GM12892 (cell line): Measurements from ENCODE around the gene FARP2.
"Not testable (repeated sequence)": the region's sequence is repeated elsewhere in the genome, so short reads cannot be mapped to it uniquely, and the experiment has no call there.

Experiments used
- DNase-seq: peaks from one replicate; pipeline ENCODE4 v3.0.0; 2011; ENCODE audit not compliant: insufficient read length
- FAIRE-seq: peaks from 2 replicates; lab custom pipeline; 2011; peaks lifted over from hg19 to GRCh38; lab: Jason Lieb, UNC
- POLR2A ChIP-seq: IDR thresholded peaks from 2 replicates; pipeline ENCODE4 v1.6.1; 2011; ENCODE audit warnings: low read depth, low read length, control low read depth
- POLR2AphosphoS5 ChIP-seq: IDR thresholded peaks from 2 replicates; pipeline ENCODE4 v1.6.1; 2011; ENCODE audit warnings: low read depth, low read length, control low read depth
- TAF1 ChIP-seq: IDR thresholded peaks from 2 replicates; pipeline ENCODE4 v1.6.1; 2011; ENCODE audit warnings: low read depth, mild to moderate bottlenecking, control low read depth, low read length, borderline replicate concordance

FARP2 gene

DNA sequence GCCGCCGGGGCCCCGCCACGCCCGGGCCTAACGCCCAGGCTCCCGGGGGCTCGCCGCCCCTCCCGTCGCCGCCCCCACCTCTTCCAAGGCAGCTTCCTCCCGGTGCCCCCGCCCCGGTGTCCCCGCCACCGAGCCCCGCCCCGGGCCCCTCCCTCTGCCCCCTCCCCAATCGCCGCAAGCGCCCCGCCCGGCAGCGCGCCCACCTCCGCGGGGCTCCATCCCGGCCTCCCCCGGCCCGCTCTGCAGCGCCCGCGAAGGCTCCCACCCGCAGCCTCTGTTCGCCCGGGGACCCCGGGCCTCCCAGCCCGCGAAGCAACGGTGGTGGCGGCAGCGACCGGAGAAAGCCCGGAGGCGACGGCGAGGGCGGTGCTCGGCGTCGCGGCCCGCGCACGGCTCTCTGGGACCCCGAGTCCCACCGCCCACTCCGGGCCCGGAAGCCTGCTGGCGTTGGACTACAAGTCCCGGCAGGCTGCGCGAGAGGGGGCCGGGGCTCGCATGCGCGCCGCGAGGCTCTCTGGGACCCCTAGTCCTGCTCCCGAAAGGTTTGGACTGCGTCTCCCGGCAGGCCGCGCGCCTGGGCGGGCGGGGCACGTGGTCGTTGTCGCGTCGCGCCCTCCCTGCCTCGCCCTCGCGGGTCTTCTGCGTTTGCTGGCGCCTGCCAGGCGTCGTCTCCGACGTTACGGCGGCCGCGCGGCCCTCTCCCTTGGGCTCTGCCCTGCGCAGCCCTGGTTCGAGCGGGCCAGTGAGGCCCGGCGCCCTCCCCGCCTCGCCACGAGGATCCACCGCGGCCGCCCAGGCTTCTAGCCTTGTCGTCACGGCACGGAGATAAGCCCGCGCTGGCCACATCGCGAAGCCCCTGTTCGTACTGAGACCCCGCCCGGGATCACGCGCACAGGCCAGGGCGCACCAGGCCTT, 152.4 kb downstream of the FARP2 start, which contains the start of gene STK25:
STK25 (minus strand) TSS at position 345 of the 915 bp plus-strand sequence. CDS start 549 bp downstream, outside the sequence.
- peak; percentile 65; the same call in 1 of the 2 replicates for TF ChIP-seq POLR2AphosphoS5
- no peak for TF ChIP-seq TAF1
- TF ChIP-seq POLR2A = peak; percentile 74; the same call in 1 of the 2 replicates
- peak; percentile 100 for DNase-seq
- FAIRE-seq = peak; percentile 100

DNA sequence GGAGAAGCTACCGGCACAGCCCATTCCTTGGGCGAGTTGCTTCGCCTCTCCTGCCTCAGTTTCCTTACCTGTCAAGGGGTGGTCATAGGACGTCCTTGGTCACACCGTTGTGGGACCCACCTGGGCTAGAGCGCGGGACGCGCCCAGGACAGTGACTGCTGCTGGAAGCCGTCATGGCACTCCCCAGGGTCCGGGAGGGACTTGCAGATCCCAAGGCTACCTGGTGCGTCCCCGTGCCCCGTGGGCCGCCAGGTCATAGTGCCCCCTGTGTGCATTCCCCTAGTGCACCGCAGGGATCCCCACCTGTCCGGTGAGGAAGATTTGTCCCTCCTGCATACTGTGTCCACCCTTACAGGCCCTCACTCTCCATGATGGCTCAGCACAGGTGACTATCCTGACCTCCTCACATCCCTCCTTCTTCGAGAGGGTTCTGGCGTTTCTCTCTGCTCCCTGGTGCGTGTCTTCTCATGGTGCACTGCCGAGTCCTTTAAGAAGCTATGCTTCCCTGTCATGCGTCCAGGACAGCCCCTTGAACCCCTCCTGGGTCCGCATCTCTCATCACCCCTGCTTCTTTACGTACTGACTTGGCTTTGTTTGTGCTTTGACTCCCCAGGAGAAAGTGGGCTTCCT, 153.2 kb downstream of the FARP2 start:
- TF ChIP-seq POLR2A (no peak), POLR2AphosphoS5 (no peak), TAF1 (no peak)
- peak; percentile 62 for FAIRE-seq
- no peak for DNase-seq

DNA sequence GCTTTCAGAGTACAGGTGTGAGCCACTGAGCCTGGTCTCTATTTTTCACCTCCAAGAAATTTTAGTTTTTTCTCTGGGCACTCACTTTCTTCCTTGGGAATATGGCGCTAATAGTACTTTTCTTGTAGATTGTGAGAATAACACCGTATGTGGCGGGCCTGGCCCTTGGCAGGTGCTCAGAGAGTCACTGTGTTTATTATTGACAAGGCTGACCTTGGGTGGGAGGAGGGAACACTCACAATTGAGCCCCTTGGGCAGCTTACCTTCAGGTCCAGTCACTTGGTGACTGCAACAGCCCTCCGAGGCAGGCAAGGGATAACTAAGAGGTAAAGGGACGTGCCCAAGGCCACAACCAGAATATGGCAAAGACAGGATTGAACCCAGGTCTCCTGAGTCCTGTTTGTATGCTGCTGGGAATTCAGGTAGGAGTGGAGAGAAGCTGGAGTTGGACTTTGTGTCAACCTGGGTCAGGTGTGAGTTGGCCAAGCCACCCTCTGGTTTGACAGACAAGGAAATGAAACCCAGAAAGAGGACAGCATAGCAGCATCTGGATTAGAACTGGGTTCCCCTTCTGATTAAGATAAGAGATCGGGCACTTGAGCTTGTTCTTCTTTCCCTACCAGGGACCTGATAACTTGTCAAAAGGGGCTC, 155.1 kb downstream of the FARP2 start:
- DNase-seq = no peak
- no peak for TF ChIP-seq POLR2AphosphoS5
- no peak for TF ChIP-seq TAF1
- TF ChIP-seq POLR2A = no peak
- FAIRE-seq = no peak

DNA sequence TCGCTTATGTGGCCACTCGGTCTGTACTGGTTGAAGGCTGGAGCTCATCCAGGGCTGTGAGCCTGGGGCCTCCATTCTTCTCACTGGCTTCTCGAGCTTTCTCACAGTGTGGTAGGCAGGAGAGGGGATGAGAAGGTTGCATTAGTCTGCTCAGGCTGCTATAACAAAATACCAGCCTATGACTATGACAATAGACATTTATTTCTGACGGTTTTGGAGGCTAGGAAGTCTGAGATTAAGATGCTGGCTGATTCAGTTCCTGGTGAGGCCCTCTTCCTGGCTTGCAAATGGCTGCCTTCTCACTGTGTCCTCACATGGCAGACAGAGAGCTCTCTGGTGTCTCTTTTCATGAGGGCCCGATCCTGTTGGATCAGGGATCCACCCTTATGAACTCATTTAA, 158.5 kb downstream of the FARP2 start:
- TF ChIP-seq POLR2A = no peak
- no peak for TF ChIP-seq POLR2AphosphoS5
- no peak for TF ChIP-seq TAF1
- FAIRE-seq (no peak), DNase-seq (no peak)

DNA sequence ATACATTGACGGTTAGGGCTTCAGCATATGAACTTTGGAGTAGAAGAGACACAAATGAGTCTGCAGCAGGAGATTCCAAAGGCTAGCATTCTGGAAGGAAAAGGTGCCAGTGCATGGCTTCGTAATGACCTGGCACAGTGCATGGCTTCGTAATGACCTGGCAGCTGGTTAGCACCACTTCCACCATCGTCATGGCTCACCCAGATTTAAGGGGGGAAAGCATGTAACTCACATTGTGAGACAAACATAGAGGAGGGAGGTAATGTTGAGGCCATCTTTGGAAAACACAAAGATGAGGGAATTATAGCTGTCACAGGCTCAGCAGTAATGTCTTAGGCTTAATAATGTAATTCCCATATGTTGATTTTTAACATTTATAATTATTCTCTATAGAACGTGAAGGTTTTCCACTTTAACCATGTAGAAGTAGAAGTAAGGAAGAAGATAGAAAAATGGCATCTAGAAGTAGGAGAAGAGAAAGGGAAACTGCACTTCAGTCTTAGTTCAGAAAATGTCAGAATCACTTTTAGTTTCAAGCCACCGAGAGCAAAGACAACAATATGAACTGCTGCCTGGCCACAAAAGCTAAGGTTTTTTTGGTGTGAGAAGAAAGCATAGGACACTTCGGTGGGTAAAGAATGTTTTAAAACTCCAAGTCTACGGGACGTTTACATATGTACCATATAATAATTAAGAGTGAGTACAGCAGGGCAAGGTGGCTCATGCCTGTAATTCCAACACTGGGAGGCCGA, 159.1 kb downstream of the FARP2 start:
- FAIRE-seq (peak; percentile 60), DNase-seq (peak; percentile 37)
- no peak for TF ChIP-seq TAF1
- TF ChIP-seq POLR2A = no peak
- TF ChIP-seq POLR2AphosphoS5 = no peak

DNA sequence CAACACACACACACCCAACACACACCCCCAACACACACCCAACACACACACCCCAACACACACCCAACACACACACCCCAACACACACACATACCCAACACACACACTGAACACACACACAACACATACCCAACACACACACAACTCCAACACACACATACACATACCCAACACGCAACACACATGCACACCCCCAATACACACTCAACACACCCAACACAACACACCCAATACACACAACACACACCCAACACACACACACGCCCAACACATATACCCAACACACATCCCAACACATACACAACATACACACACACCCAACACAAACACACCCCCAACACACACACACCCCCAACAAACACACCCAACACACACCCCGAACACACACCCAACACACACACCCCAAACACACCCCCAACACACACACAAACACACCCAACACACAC, 160.5 kb downstream of the FARP2 start:
- DNase-seq (no peak), FAIRE-seq (no peak)
- TF ChIP-seq POLR2AphosphoS5 (no peak), TAF1 (no peak), POLR2A (no peak)

DNA sequence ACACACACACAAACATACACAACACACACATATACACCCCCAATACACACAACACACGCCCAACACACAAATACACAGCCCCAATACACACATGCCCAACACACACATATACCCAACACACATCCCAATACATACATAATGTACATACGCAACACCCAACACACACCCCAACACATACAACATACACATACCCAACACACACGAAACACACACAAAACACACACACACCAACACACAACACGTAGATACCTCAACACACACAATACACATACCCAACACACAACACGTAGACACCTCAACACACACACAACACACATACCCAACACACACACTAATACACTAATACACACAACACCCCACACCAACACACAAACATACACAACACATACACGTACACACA, 161.2 kb downstream of the FARP2 start:
- DNase-seq (no peak), FAIRE-seq (no peak)
- TF ChIP-seq TAF1 (no peak), POLR2A (no peak), POLR2AphosphoS5 (no peak)

DNA sequence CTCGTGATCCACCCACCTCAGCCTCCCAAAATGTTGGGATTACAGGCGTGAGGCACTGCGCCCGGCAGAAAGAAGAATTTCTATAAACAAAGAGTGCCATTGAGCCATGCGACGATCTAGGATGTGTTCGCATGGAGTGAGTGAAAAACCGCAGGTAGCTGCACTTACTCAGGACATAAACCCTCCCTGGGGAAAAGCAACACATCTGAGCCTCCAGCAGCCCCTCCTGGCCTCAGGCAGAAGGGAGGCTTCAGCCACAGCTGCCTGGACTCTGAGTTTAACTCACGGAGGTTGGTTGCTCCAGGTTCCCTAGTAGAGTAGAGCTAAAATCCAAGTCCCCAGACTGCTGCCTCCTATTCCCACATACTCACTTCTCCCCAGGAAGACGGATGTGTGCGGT, 163.6 kb downstream of the FARP2 start:
- FAIRE-seq (no peak), DNase-seq (no peak)
- TF ChIP-seq TAF1 = no peak

DNA sequence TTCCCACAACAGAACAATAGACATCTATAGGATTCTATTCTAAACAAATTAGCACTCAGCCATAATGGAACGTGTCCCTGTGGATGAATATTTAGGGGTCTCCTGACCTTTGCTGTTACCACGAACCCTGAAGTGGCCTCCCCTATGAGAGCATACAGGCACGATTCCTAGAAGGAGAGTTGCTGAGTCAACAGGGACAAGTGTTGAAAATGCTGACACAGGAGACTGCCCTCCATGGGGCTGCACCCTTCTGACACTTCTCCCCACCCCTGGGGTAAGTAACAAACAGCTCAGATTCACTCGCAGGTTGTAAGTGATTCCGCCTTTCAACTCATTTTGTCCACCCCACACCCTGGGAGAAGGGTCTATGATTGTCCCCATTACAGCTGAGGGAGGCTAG, 166.4 kb downstream of the FARP2 start:
- DNase-seq (no peak), FAIRE-seq (no peak)
- TF ChIP-seq POLR2AphosphoS5 (no peak), POLR2A (no peak), TAF1 (no peak)

DNA sequence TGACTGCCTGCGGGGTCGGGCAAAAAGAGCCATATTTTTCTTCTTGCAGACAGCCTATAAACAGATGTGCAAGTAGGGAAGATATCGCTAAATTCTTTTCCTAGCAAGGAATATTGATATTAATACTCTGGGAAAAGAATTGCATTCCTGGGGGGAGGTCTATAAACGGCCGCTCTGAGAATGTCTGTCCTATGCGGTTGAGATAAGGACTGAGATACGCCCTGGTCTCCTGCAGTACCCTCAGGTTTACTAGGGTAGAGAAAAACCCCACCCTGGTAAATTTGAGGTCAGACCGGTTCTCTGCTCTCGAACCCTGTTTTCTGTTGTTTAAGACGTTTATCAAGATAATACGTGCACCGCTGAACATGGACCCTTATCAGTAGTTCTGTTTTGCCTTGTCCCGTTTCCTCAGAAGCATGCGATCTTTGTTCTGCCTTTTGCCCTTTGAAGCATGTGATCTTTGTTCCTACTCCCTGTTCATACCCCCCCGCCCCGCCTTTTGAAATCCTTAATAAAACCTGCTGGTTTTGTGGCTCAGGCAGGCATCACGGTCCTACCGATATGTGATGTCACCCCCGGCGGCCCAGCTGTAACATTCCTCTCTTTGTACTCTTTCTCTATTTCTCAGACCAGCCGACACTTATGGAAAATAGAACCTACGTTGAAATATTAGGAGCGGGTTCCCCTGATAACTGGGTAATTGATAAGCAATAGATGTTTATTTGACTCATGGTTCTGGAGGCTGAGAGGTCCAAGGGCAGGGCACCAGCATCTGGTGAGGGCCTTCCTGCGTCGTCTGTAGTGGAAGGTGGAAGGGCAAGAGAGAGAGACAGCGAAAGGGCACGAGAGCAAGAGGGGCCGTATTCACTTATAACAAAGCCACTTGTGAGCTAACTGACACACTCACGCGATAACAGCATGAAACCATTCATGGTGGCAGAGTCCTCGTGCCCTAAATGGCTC, 170.0 kb downstream of the FARP2 start:
- not testable (repeated sequence) for FAIRE-seq, DNase-seq
